ENCODE data around the gene SHE. TPM values are rescaled to one million over a fixed set of nuclear protein-coding genes. Genes with fewer than 3 reads are reported as not detected.

SHE gene
- total and polyA plus RNA-seq, 10 of the 15 experiments (the other 5 are each of a cell fraction or from before 2014, with no cell fraction given): under 0.01 to 0.05 (median 0.03) TPM; not detected in 3

- CTCF ChIA-PET: interaction anchor here (0.6 to 11.6 kb wide), 3 partner anchors 62 to 624 kb away, joined by 3 to 302 read pairs (median 4); no protein-coding TSS in a partner anchor
- RAD21 ChIA-PET (ENCODE audit: unreplicated experiment): interaction anchor here (0.5 to 10.5 kb wide), 2 partner anchors 24 to 62 kb away, joined by 3 to 189 read pairs; no protein-coding TSS in a partner anchor
- TF ChIP-seq CBX3 (IDR thresholded peaks at IDR 0.05; ENCODE audit: borderline replicate concordance, low read depth) (no peak), HSF1 (IDR thresholded peaks at IDR 0.05; ENCODE audit: low read depth, low read length) (no peak), CTCF (IDR thresholded peaks at IDR 0.05 in 2 of 3, conservative IDR thresholded peaks at IDR 0.05 in 1 of 3; ENCODE audit: control insufficient read depth in 2 of 3, extremely low read depth in 1 of 3, insufficient read depth in 1 of 3, low read depth in 3 of 3, low read length in 3 of 3) (no peak), RAD21 (IDR thresholded peaks at IDR 0.05; ENCODE audit: insufficient read depth, low read depth, low read length) (no peak), RB1 (IDR thresholded peaks at IDR 0.05; ENCODE audit: borderline replicate concordance) (no peak), FOXM1 (IDR thresholded peaks at IDR 0.05; ENCODE audit: low read depth, low read length) (no peak), BHLHE40 (IDR thresholded peaks at IDR 0.05; ENCODE audit: borderline replicate concordance in 1 of 2, low read depth in 2 of 2, low read length in 1 of 2) (no peak), PAX8 (IDR thresholded peaks at IDR 0.05) (no peak), KAT2A (conservative IDR thresholded peaks at IDR 0.05; ENCODE audit: control insufficient read depth, low read depth, low read length) (no peak), ZNF687 (IDR thresholded peaks at IDR 0.05) (no peak), CBFB (IDR thresholded peaks at IDR 0.05; ENCODE audit: low read depth) (no peak), IRF4 (IDR thresholded peaks at IDR 0.05; ENCODE audit: low read depth, low read length) (no peak), CHD4 (IDR thresholded peaks at IDR 0.05) (no peak), YY1 (IDR thresholded peaks at IDR 0.05; ENCODE audit: low read depth, low read length) (no peak), JUND (IDR thresholded peaks at IDR 0.05; ENCODE audit: low read depth, low read length) (no peak), CHD1 (IDR thresholded peaks at IDR 0.05; ENCODE audit: low read depth, low read length) (no peak)
Observed at GRCh38 chr1:154485910-154486496, 16.2 kb downstream of the SHE start.

More at GRCh38 chr1:154485910-154486496, 16.2 kb downstream of the SHE start:
- H3K27me3 ChIP-seq (replicated peaks in 1 of 2; ENCODE audit: control insufficient read depth in 2 of 2, insufficient read depth in 2 of 2, low read length in 1 of 2): peaks cover 1 to 3% of the 10 kb centered on the region in 2 experiments; a peak in 1 of 4 replicates
- no peak for FAIRE-seq
- H3K4me3 ChIP-seq: no peak overlapping the region
- intact Hi-C loops (cut with micrococcal nuclease; ENCODE audit: unreplicated experiment): loop anchor here (10.0 kb wide), 1 partner anchor 599 kb away; no protein-coding TSS in a partner anchor
- no peak overlapping the region for H3K27ac ChIP-seq (ENCODE audit: control insufficient read depth, insufficient read depth)
- BruUV-seq (replicated peaks): no TSS peak
- ChIA-PET SMC1A (ENCODE audit: uncharacterized antibody, unreplicated experiment) (interaction anchor here (0.6 to 8.2 kb wide), 3 partner anchors 7 to 75 kb away, joined by 3 to 97 read pairs (median 4); no protein-coding TSS in a partner anchor), POLR2A (interaction anchor here (0.5 to 1.0 kb wide), 2 partner anchors 9 to 14 kb away, joined by 3 to 4 read pairs; no protein-coding TSS in a partner anchor)
- no peaks in the 10 kb centered on the region for H3K36me3 ChIP-seq (ENCODE audit: control insufficient read depth in 2 of 2, insufficient read depth in 2 of 2, low read length in 1 of 2)
- ATAC-seq: no peak
- WGBS (ENCODE audit: insufficient coverage, insufficient replicate concordance, low lambda C conversion rate, missing lambda C conversion rate): 62% methylated on average over 7 of the region's 7 CpGs
- H2AFZ ChIP-seq (ENCODE audit: control insufficient read depth, low read depth, low read length): no peak overlapping the region
- H3K9me3 ChIP-seq (replicated peaks; ENCODE audit: control insufficient read depth, insufficient read depth, low read length): no peaks in the 10 kb centered on the region
- in situ Hi-C loops (cut with MboI): loop anchor here (5.0 kb wide), 1 partner anchor 66 kb away; no protein-coding TSS in a partner anchor
- no peak for DNase-seq (ENCODE audit: low read depth, low spot score)
- H4K20me1 ChIP-seq (ENCODE audit: control insufficient read depth, insufficient read depth): no peaks in the 10 kb centered on the region
- no peaks in the 10 kb centered on the region for H3K79me2 ChIP-seq (ENCODE audit: control insufficient read depth, insufficient read depth, low read length)
- H3K9ac ChIP-seq (ENCODE audit: control insufficient read depth, insufficient read depth, low read length): no peak overlapping the region
- H3K4me2 ChIP-seq (ENCODE audit: control insufficient read depth, insufficient read depth): no peak overlapping the region
- no peaks in the 10 kb centered on the region; the same call in 1 of the 2 replicates for H3K4me1 ChIP-seq (ENCODE audit: control insufficient read depth, insufficient read depth, low read length)

Data from GM12878 (cell line).